ENCODE results near the gene FNBP1.
A peak's percentile ranks its signal among the peaks of the same experiment; 100 is the strongest.
"Not testable (repeated sequence)": the region's sequence is repeated elsewhere in the genome, so short reads cannot be mapped to it uniquely, and the experiment has no call there.

FNBP1 gene

DNA sequence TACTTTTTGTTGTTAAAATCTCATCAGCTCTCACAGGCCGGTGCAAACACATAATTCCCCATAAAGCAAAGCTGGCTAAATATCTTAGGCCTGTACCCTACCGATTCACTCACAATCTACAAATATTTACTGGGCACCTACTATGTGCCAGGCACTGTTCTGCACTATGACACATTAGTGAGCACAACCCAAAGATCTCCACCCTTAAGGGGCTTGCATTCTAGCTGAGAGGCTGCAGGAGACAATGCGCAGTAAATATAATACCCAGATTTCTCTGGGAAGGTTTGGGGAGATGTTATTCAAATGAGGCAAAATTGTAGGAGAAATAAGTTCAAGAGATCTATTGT, 53.7 kb downstream of the FNBP1 start:
- DNase-seq: no peak

DNA sequence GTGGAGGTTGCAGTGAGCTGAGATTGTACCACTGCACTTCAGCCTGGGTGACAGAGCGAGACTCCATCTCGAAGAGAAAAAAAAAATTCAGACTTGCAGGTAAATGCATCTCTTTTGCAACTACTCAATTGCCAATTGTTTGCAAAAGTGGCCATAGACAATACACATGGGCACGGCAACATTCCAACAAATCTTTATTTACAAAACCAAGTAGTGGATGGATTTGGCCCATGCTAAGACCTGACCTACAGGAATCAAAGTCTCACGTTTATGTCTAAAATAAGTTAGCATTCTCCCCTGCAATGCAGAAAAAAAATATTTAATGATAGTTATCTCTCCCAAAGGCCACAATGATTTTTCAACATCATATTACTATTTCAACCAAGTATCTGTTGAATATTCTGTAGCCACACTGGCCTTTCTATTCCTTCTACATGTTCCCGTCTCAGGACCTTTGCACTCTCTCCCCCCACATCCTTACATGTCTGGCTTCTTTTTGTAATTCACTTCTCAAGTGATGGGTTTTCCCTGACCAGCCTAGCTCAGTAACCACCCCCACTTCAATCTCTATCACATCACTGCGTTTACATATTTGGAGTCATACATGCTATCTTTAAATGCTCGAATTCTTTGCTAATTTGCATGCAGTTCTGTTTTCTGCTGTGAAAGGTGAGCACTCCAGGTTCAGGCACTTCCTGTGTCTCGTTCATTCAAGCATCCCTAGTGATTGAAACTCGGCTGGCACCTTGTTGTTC, 54.2 kb downstream of the FNBP1 start:
- no peak for DNase-seq

DNA sequence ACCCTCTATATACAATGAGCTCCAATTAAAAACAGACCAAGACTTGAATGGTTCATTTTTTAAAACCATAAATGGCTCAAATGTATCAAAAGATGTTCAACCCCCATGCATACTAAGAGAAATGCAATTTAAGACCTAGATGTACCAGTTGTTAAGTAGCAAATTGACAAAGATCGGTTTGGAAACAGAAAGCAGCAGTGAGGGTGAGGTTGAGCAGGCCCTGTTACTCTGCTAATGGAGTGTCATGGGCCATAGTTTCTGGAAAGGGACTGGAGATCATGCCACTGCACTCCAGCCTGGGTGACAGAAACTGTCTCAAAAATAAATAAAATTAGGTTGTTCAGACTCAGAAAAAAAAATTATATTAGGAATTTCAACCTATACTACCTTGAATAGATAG, 55.0 kb downstream of the FNBP1 start:
- no peak for DNase-seq

DNA sequence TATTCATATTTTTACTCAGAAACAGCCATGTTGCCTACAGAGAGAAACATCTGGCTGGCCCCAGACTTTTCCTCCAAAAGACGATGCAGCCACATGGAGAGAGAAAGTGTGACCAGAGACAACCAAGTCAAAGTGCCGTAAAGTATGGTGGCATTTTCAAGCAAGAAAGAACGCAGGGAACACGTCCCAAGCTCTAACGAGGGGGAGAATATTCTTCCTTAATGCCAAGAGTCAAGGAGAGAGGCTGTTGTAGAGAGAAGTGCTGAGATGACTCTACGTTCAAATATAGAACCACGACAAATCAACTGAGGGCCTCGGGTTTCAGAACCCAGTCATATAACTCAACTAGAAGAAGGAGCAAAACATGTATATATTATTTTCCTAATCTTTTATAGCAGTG, 55.9 kb downstream of the FNBP1 start:
- no peak for DNase-seq

DNA sequence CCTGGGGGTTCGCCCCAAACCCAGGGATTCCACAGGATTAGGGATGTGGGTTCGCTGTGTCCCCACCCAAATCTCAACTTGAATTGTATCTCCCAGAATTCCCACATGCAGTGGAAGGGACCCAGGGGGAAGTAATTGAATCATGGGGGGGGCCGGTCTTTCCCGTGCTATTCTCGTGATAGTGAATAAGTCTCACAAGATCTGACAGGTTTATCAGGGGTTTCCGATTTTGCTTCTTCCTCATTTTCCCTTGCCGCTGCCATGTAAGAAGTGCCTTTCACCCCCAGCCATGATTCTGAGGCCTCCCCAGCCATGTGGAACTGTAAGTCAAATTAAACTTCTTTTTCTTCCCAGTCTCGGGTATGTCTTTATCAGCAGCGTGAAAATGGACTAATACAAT, 58.4 kb downstream of the FNBP1 start:
- not testable (repeated sequence) for DNase-seq

DNA sequence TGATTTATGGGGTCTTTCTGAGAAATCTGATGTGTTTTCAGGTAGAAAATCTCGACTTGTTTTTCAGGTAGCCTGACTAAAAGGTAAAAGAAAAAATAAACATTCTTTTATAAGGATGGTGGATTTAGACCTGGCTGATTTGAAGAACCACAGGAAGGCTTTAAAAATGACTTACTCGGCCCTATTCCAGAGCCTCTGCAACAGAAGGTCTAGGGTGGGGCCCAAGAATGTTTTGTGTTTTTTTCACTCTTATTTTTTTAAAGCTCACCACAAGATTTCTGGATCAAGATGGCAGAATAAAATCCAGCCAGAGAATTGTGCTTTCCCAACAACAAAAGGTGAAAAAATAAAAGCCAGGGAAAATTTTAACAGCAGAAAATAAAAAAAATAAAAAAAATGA, 59.1 kb downstream of the FNBP1 start:
- DNase-seq: no peak

DNA sequence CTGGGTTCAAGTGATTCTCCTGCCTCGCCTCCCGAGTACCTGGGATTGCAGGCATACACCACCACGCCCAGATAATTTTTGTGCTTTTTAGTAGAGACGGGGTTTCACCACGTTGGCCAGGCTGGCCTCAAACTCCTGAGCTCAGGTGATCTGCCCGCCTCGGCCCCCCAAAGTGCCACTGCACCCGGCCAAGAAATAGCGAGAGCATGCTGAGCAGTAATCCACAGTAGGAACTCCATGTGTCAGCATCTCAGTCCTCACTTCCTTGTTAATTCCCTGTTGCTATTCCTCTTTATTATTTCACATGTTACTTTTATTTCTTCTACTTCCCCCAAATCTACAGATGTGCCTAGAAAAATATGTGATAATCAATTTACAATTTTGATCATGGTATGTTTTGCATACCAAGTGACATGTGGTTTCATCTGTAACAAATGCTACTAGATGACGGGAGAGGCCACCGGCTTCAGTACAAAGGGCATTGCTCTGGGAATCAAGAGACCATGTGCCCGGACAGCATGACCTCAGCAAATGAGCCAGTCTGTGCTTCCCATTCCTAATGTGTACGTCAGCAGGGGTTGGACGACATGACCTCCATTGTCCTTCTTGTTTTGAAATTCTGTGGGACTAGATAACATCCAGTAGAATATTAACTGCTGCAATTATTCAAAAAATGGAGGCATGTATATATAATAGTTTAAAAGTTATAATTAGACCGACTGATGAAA, 61.6 kb downstream of the FNBP1 start:
- DNase-seq: no peak

DNA sequence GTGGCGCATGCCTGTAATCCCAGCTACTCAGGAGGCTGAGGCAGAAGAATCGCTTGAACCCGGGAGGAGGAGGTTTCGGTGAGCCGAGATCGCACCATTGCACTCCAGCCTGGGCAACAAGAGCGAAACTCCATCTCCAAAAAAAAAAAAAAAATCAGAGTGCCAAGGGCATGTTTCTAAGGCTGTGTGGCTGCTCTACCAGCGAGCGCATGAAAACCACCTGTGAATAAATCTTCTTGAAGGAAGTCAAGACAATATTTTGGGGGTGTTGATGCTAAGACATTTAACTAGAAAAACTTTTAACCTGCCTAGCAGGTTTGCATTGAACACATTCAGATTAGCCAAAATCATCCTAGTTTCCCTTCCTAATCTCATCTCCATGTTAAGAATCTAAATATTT, 62.8 kb downstream of the FNBP1 start:
- DNase-seq: not testable (repeated sequence)

DNA sequence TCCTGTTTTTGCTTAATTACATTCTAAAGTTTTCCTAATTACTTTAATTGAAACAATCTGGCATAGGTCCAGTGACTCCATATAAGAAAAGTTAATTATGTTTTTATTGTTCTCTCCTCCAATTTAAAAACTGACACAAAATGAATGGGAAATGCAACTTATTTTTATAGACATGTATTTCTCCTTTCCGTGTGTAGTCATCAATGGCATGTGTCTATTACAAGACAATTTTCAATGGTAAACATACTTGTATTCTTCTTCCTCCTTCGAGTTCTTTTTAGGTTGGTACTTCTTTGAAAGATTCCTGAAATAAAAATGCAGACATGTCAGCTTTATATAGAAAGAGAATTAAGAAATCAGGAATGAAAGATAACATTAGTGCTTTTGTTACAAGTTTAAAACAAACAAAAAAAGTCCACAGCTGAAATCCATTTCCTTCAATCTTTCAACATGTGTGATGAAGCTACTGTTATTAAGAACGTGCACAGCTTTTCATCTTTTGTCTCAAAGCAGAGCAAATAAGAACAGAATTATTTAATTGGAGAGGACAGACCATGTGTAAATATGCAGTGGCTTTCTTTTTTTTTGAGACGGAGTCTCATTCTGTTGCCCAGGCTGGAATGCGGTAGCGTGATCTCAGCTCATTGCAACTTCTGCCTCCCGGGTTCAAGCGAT, 63.8 kb downstream of the FNBP1 start:
- DNase-seq: no peak

DNA sequence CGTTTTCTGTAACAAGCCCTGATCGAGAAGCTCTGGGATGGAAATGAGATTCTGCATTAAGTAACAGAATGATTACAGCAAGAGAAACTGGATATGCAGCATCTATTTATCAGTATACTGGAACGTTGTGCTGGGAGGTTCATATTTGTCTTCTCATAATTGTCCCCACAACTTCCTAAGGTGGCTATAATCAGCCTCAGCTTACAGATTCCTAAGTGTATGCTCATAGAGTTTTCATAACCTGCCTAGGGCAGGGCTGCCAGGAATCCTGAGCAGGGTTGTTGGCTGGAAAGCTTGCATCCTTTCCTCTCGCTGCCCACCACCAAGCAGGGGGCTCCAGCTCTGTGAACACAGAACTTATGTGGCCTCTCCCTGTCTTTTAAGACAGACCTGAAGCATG, 70.2 kb downstream of the FNBP1 start:
- DNase-seq: no peak

DNA sequence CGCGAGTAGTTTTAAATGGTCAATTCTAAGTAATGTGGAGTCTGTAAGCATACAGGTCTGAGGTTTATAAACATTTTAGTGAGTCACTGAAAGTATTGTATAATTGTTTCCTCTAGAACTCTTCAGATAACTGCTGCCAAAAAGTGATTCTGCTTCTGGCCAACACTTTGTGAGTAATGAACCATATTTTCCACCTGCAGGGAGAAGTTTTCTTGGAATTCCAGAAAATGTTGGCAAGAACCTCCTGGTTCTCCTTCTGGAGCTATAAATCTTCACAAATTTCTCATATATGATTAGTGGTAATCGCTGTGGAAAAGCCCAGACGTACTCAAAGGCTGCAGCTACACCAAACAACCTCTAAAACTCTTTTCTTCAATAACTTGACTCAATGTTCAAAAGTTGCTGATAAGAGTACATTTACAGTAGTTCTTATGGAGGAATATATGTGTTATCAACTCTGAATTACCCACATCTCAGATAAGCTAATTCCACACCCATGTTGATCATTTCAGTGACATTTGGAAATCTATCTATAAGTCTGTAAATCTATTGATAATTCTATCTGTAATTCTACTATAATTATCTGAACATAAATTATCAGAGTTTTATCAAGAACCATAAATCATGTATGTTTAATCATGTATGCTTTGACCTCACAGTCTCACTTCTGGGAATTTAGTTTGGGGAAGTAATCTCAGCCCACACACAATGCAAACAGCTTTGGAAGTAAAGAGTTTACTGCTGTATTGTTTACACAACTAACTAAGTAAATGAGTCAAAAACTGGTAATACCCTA, 74.1 kb downstream of the FNBP1 start:
- no peak for DNase-seq

DNA sequence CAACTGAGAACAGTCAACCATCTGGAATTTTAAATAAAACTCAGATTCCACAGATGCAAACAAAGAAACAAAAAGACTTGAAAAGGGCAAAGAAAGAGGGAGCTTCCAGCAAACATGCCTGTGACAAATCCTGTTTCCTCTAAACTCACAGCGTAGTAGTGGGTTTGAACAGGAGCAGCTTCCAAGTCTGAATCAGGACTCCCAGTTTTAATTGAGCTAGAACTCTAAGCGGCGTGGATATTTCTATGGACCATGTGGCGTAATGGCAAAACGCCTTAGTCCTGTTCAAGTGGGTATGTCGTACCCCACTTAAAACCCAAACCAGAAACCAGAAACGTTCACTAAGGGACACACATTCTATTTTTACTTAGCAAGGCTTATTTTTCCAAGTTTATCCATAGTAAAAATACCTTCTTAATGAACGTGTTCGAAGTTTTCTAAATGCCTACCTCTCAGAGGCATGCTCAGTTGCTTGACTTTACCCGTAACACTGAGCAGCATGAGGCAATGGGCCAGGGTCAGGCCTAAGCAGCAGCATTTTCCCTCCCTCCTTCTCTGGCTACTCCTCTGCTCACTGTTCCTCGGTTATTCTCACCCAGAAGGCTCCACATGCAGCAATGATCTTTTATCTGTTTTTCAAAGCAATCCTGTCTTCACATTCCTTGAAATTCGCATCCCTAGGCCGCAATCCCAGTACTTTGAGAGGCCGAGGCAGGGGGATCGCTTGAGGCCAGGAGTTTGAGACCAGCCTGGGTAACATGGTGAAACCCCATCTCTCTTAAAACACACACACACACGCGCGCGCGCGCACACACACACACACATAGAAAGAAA, 77.9 kb downstream of the FNBP1 start:
- no peak for DNase-seq

DNA sequence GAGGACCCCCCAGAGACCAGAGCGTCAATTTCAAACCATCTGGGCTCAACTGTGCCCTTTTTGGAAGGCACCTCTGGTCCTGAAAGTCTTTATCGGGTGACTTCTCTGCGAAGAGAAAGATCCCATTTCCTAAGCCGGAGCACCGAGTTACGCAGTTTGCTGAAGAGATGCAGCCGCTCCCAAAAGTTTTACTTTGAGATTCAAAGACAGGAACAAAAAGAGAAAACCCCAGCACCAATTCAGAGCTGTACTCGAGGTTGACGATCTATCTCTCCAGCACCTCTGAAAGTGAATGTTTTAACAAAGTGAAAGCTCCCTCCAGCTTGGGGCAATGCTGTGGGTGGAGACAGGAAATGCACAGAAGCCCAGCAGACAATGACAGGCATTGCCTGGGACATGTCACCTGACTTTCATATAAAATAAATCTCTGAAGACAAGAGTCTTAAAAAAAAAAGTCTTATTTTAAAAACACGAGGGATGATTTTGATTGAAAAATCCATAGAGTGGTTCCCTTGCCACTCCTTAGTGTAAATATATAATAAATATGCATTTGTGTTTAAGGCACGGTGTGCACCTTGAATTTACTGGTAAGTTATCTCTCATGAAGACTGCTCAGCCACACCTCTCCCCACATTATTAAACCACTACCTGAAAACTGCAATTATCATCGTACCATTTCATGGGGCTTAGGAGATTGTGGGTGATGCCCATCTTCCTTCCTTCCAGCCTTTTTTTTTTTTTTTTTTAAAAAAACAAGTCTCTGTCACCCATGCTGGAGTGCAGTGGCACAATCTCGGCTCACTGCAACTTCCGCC, 79.9 kb downstream of the FNBP1 start:
- peak; percentile 61 to 63 for DNase-seq

DNA sequence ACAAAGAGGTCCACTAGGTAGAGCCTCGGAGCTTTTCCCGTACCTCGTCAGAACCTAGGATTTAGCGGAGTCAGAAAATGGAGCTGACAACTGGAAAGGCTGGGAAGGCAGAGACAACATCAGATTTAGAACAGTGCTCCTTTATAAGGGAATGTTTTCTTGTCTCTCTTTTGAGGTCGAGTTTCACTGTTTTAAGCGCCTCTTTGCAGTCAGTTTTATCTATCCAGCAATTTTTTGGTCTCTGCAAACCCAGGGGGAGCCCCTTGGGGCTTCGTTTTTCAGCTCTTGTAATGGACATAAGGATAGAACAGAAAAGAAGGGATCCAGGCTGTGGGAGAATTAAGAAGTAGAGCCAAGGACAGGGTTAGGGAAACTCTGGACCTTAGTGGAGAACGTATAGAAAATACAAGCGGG, 80.5 kb downstream of the FNBP1 start:
- no peak for DNase-seq

DNA sequence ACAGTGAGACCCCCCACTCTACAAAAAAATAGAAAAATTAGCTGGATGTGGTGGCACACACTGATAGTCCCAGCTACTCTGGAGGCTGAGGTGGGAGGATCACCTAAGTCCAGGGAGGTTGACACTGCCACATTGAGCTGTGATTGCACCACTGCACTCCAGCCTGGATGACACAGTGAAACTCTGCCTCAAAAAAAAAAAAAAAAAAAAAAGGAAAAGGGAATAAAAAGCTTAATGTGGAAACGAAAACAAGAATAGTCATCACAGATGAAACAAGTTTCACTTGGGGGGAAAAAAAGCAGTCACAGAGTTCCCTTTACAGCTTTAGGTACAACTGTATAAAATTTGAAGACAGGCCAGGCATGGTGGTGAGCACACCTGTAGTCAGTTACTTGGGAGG, 84.2 kb downstream of the FNBP1 start:
- DNase-seq: no peak

DNA sequence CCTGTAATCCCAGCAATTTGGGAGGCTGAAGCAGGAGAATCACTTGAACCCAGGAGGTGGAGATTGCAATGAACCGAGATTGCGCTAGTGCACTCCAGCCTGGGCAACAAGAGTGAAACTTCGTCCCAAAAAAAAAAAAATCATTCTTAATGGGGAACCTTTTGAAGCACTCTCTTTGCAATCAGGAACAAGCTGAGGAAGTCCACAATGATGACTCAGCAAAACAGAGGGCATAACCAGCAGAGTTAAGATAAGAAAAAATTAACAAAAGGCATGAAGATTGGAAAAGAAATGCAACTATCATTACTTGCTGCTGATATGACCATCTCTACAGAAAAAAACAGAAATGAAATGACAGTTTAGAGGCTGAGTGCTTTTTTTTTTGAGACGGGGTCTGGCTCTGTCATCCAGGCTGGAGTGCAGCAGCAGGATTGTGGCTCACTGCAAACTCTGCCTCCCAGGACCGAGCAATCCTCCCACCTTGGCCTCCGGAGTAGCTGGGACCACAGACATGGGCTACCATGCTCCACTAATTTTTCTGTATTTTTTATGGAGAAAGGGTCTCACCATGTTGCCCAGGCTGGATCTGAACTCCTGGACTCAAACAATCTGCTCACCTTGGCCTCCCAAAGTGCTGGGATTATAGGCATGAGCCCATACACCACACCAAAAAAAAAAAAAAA, 88.0 kb downstream of the FNBP1 start:
- no peak for DNase-seq

DNA sequence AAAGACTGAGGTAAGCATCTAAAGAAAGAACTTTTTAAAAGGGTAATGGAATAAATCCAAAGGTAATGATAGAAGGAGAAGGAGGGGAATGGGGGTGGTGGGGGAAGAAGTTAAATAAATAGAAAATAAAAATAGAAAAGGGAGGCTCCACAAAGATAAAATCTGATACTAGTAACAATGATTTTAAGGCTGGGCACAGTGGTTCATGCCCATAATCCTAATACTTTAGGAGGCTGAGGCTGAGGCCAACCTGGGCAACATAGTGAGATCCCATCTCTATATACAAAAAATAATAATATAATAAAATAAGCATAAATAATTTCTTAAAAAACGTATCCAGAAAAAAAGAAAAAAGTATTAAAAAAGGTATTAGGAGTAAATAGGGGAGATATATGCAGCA, 89.3 kb downstream of the FNBP1 start:
- no peak for DNase-seq

DNA sequence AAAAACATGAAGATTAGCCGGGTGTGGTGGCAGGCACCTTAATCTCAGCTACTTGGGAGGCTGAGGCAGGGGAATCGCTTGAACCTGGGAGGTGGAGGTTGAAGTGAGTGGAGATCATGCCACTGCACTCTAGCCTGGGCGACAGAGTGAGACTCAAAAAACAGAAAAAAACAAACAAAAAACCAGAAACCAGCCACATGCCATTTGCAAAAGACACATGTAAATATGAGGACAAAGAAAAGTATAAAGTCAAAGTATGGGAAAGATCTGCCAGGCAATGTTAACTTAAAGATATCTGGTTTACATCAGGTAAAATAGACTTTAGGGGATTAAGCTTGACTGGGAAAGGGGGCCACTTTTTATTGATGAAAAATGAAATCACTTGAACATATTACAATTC, 90.7 kb downstream of the FNBP1 start:
- DNase-seq: no peak

DNA sequence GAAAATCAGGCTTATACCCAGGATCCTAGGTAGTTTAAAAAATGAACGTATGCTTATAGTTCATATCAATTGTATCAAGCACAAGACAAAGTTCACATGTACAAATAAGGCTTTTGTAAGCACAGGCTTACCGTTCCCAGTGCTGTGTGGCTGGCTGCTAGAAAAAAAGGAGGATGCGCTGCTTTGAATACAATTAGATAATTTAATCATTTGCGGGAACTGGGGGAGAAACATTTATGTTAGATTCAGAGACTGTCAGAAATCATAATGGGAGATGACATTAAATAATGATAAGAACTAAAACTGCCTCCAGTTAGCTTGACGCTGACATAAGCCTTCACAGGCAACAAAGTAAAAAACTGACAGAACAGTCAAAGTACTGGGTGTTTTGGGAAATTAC, 93.2 kb downstream of the FNBP1 start:
- DNase-seq: no peak

DNA sequence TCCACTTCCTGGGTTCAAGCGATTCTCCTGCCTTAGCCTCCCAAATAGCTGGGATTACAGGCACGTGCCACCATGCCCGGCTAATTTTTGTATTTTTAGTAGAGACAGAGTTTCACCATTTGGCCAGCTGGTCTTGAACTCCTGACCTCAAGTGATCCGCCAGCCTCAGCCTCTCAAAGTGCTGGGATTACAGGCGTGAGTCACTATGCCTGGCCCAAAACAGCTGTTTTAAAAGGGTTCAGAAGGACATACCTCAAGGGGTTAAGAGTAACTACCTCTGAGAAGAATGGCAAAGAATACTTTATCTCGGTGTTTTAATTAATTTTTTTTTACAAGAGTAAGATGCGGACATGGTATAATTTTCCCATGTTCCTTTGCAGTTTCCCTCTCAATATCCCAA, 94.4 kb downstream of the FNBP1 start:
- DNase-seq: not testable (repeated sequence)
